Body of pancreas (tissue), 4 donors: ENCODE measurements around the gene COL6A2. TPM values are rescaled to one million over a fixed set of nuclear protein-coding genes. Genes with fewer than 3 reads are reported as not detected.

Experiments
- ATAC-seq: fragments of 150-250 bp; one replicate; pipeline ENCODE4 v1.9.1; 2016
- DNase-seq, 4 donors: peaks; one replicate each; pipeline ENCODE4 v3.0.0-alpha.2; 2019
- H3K27ac ChIP-seq, 4 donors: fragments of 200-600 bp; sonication (generic); 1 replicate in 3 of 4; 2 replicates in 1 of 4; pipeline versions ENCODE4 v1.5.1 to v1.6.1; 2016 to 2019; ENCODE audit warnings: mild to moderate bottlenecking in 1 of 4, mixed read lengths in 1 of 4, moderate library complexity in 1 of 4
- H3K27me3 ChIP-seq, 2 donors: fragments of 200-600 bp; sonication (generic); one replicate each; pipeline ENCODE4 v1.6.0; 2016; ENCODE audit warnings: mild to moderate bottlenecking in 1 of 2
- H3K36me3 ChIP-seq, 2 donors: fragments of 200-600 bp; sonication (generic); replicated peaks in 1 of 2; 2 replicates each; pipeline ENCODE4 v1.5.1; 2016; ENCODE audit warnings: low read depth in 2 of 2; ENCODE audit not compliant: insufficient read depth in 1 of 2
- H3K4me1 ChIP-seq: fragments of 200-600 bp; sonication (generic); one replicate; pipeline ENCODE4 v1.6.0; 2016
- H3K4me3 ChIP-seq, 2 donors: fragments of 200-600 bp; sonication (generic); 1 replicate in 1 of 2; 2 replicates in 1 of 2; pipeline ENCODE4 v1.5.1; 2016 to 2019
- H3K9me3 ChIP-seq, 3 donors: fragments of 200-600 bp; sonication (generic); 1 replicate in 2 of 3; 2 replicates in 1 of 3; pipeline ENCODE4 v1.5.1; 2016
- POLR2A ChIP-seq, 3 donors: fragments of 450-650 bp; IDR thresholded peaks; one replicate each; pipeline ENCODE4 v1.6.1; 2016; ENCODE audit warnings: antibody characterized with exemption in 3 of 3, mild to moderate bottlenecking in 2 of 3
- WGBS, 2 donors: methylation state at CpG; one replicate each; pipeline ENCODE4 v1.1.5; 2017; 5-methylcytosine and 5-hydroxymethylcytosine counted together
- intact Hi-C: fragments of 100-400 bp; cut with DNase I; formaldehyde crosslinking; loops from one replicate; pipeline ENCODE4 v1.15.1; 2023
- total RNA-seq, 2 donors: library from RNA; depleted of rRNA; stranded (reverse); fragments of >200 nt; gene quantifications; one replicate each; pipeline ENCODE4 v1.1.0, GENCODE V29; 2016
- TF ChIP-seq, protein P1 (sequence below), 7 experiments: fragments of 450-650 bp in 4 of 7; fragments of 200-600 bp in 3 of 7; sonication (generic) in 3 of 7; IDR thresholded peaks; one replicate each; pipeline ENCODE4 v1.5.1; 2016 to 2019; ENCODE audit warnings: antibody characterized with exemption in 7 of 7

Gene COL6A2
- total RNA-seq, 2 donors from 2014 or later: 72.1 to 339 TPM

DNA sequence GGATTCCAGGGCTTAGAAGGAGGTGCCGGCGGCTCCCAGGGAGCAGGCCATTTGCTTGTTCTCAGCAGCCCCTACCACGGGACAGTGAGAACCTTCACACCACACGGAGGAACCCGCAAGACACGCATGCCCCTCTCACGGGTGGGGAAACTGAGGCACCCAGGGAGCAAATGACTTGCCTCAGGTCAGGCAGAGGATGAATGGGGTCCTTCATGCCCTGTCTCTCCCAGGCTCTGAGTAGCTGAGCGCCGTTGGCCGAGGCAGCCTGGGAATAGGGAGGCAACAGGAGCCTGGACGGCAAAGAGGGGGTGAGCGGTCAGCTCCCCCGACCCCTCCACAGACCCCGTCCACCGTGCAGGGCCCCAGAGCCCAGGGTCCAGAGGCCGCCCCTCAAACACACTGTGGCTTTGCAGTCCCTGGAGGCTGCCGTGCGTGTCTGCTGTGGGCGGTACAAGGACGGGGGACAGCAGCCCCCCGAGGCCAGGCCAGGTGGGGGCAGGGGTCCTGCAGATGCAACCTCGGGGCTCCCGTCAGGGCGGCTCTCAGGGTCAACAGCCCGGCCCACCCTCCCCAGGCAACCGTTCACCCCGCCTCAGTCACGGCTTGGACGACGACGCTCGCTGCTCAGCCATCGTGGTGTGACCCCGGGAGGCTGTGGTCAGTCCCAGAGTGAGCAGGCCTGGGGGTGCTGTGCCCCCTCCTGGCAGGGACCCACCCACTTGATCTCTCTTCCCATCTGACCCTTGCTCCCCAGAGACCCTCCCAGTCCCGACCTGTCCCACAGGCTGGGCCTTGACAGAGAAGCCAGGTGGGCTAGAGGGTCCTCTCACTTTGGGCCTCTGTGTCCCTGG is 15.8 kb upstream of the COL6A2 start:
- Histone ChIP-seq H3K9me3 (no peaks in the 10 kb centered on the region), H3K4me1 (no peaks in the 10 kb centered on the region), H3K27me3 (no peaks in the 10 kb centered on the region), H3K27ac (no peak overlapping the region), H3K4me3 (no peak overlapping the region), H3K36me3 (no peaks in the 10 kb centered on the region)
- ATAC-seq (no peak), DNase-seq (peak in 1 of 4 donors; percentile 8)
- no peak for TF ChIP-seq POLR2A (IDR thresholded peaks at IDR 0.05)
- TF ChIP-seq, protein P1, sequence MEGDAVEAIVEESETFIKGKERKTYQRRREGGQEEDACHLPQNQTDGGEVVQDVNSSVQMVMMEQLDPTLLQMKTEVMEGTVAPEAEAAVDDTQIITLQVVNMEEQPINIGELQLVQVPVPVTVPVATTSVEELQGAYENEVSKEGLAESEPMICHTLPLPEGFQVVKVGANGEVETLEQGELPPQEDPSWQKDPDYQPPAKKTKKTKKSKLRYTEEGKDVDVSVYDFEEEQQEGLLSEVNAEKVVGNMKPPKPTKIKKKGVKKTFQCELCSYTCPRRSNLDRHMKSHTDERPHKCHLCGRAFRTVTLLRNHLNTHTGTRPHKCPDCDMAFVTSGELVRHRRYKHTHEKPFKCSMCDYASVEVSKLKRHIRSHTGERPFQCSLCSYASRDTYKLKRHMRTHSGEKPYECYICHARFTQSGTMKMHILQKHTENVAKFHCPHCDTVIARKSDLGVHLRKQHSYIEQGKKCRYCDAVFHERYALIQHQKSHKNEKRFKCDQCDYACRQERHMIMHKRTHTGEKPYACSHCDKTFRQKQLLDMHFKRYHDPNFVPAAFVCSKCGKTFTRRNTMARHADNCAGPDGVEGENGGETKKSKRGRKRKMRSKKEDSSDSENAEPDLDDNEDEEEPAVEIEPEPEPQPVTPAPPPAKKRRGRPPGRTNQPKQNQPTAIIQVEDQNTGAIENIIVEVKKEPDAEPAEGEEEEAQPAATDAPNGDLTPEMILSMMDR (IDR thresholded peaks at IDR 0.05): no peak
- WGBS, 2 donors: 55 to 63% methylated on average over 10 to 27 of the region's 35 CpGs
- intact Hi-C loops: no loop called here

DNA sequence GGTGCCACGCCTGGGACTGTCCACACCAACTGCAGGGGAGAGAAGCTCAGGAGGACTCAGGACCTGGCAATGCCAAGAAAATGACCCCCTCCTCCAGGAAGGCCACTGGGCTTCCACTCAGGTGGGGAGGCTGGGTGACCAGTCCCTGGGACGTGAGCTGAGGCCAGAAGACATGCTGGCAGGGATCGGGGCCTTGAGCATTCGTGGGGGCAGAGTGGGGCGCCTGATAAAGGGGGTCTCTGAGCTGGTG is 15.3 kb upstream of the COL6A2 start:
- intact Hi-C loops: no loop called here
- Histone ChIP-seq H3K27me3 (no peaks in the 10 kb centered on the region), H3K36me3 (no peaks in the 10 kb centered on the region), H3K27ac (no peak overlapping the region), H3K4me3 (no peak overlapping the region), H3K4me1 (no peaks in the 10 kb centered on the region), H3K9me3 (no peaks in the 10 kb centered on the region)
- TF ChIP-seq, protein P1 (IDR thresholded peaks at IDR 0.05): no peak
- TF ChIP-seq POLR2A (IDR thresholded peaks at IDR 0.05): no peak
- no peak for ATAC-seq
- peak in 1 of 4 donors; percentile 6 for DNase-seq
- WGBS, 2 donors: 57 to 72% methylated on average over 3 to 5 of the region's 5 CpGs

DNA sequence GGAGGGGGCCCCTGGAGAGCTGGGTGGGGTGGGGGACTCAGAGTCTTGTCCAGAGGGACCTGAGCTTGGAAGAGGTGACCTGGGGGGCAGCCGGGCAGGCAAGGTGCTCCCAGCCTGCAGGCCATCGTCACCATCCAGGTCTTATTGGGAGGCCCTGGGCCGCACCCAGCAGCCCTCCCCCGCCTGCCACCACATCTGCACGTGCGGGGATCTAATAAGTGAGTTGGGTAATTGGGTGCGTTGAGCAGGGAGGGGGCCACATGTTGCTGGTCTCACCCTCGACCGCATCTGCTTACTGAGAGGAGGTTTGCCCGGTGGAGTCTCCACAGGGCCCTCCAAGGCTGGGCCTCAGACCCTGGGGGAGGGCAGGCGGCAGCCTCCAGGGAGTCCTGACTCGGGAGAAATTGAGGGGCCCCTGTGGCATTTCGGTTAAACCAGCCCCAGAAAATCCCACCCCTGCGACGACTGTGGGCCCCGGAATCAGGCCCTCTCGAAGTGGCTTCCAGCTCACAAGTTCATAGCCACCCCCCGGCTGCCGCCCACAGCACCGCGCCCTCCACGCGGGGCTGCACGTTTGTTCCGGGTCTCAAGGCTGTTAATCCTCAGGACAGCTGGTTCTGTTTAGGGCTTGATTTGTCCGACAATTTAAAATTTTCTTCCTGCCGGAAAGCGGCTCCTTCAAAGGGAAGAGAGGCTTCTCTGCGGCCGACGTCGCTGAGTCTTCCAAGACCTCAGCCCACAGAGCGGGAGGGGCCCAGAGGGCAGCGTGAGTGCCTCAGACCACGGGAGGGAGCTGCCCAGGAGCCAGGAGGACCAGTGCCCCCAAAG is 14.7 kb upstream of the COL6A2 start:
- DNase-seq (peak in 1 of 4 donors; percentile 7), ATAC-seq (no peak)
- Histone ChIP-seq H3K27ac (no peak overlapping the region), H3K4me3 (no peak overlapping the region), H3K4me1 (no peaks in the 10 kb centered on the region), H3K27me3 (no peaks in the 10 kb centered on the region), H3K36me3 (no peaks in the 10 kb centered on the region), H3K9me3 (no peaks in the 10 kb centered on the region)
- TF ChIP-seq, protein P1 (IDR thresholded peaks at IDR 0.05): no peak
- no peak for TF ChIP-seq POLR2A (IDR thresholded peaks at IDR 0.05)
- intact Hi-C loops: no loop called here
- 60 to 66% methylated on average over 20 to 33 of the region's 35 CpGs for WGBS, 2 donors

DNA sequence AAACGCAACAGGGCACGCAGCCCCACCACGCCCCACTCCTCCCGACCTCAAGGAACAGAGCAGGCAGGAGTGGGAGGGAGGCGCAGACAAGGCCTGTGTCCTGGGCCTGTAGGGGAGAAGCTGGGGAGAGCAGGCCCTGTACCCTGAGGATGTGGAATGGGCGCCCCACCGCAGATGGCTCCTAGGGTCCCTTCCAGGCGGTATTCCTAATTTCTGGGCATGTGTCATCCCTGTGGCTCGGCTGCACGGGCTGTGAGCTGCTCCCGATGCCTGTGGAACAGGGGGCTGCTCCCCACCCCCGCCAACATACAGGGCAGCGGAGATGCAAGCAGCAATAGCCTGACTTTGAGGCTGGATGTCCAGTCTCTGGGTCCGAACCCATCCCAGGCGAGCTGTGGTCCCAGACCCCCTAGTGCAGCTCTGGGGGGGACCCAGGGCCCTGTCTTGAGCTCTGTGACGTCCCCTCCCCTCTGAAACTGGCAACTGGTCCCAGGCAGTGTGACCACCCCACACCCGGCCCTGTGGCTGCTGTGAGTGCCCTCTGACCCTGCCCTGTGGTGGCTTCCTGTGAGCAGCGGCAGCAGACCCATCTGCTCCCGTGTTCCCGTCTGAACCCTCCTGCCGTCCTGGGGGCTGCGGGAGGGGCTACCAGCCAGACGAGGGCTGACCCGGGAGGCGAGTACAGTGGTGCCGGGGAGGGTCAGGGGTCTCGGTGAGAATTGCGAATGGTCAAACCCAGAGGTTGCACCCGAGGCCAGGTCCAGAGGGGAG is 13.9 kb upstream of the COL6A2 start:
- no peaks in the 10 kb centered on the region for H3K4me1 ChIP-seq
- no peaks in the 10 kb centered on the region for H3K36me3 ChIP-seq
- no peak for ATAC-seq
- no peaks in the 10 kb centered on the region for H3K9me3 ChIP-seq
- no peak overlapping the region for H3K4me3 ChIP-seq
- no peak overlapping the region for H3K27ac ChIP-seq
- no peaks in the 10 kb centered on the region for H3K27me3 ChIP-seq
- WGBS, 2 donors: 72 to 83% methylated on average over 5 to 21 of the region's 29 CpGs
- intact Hi-C loops: no loop called here
- DNase-seq: peak in 1 of 4 donors; percentile 10
- TF ChIP-seq, protein P1 (IDR thresholded peaks at IDR 0.05): no peak
- TF ChIP-seq POLR2A (IDR thresholded peaks at IDR 0.05): no peak
